Fibroblast of mammary gland (primary cell): ENCODE measurements around the gene STRADB.

ENCODE experiments used
- DNase-seq: peaks from one replicate; pipeline ENCODE4 v3.0.0-alpha.2; 2010; ENCODE audit warnings: low read depth
- H3K4me3 ChIP-seq: 2 replicates; pipeline ENCODE4 v1.5.1; 2011; ENCODE audit warnings: low read depth, mild to moderate bottlenecking, low read length, moderate library complexity; ENCODE audit not compliant: control insufficient read depth
- CTCF ChIP-seq: conservative IDR thresholded peaks from 2 replicates; pipeline ENCODE4 v1.5.1; 2011; ENCODE audit warnings: low read depth, low read length, inconsistent platforms; ENCODE audit not compliant: control insufficient read depth, insufficient read depth

Gene STRADB

GRCh38 chr2:201414099-201415023 is 37.2 kb upstream of the STRADB start:
- DNase-seq = peak; percentile 46
- TF ChIP-seq CTCF = no peak
- no peak overlapping the region for H3K4me3 ChIP-seq

GRCh38 chr2:201415149-201415548 is 36.4 kb upstream of the STRADB start:
- TF ChIP-seq CTCF = no peak
- H3K4me3 ChIP-seq = no peak overlapping the region
- no peak for DNase-seq

GRCh38 chr2:201419057-201419635 is 32.4 kb upstream of the STRADB start:
- no peak for TF ChIP-seq CTCF
- DNase-seq = peak; percentile 27
- no peak overlapping the region for H3K4me3 ChIP-seq

- no peak for TF ChIP-seq CTCF
- no peak for DNase-seq
- no peak overlapping the region for H3K4me3 ChIP-seq
Measured at GRCh38 chr2:201419986-201420385, 31.6 kb upstream of the STRADB start.

GRCh38 chr2:201420442-201421113 is 31.0 kb upstream of the STRADB start:
- DNase-seq = peak; percentile 89

More at GRCh38 chr2:201420442-201421113, 31.0 kb upstream of the STRADB start:
- no peak overlapping the region for H3K4me3 ChIP-seq
- no peak for TF ChIP-seq CTCF
